IMR-90 (cell line): ENCODE measurements around the gene RNF31. TPM values are rescaled to one million over a fixed set of nuclear protein-coding genes. Genes with fewer than 3 reads are reported as not detected.

Experiments used
- ATAC-seq: fragments of 200-7000 bp; cut with Tn5 transposase; 2 replicates; pipeline ENCODE4 v1.9.1; 2020; ENCODE audit warnings: low read depth, mild to moderate bottlenecking, moderate library complexity
- BruUV-seq: library from RNA; stranded (reverse); fragments of 400-500 nt; replicated peaks from 2 replicates; lab custom pipeline; 2021; lab: Mats Ljungman, UMichigan
- CTCF ChIA-PET: fragments of 300-600 bp; formaldehyde crosslinking; extraction: SDS; loops from one replicate; lab custom pipeline; 2021; ENCODE audit warnings: antibody characterized with exemption; lab: Yijun Ruan, JAX
- POLR2A ChIA-PET: fragments of 300-600 bp; sonication (Branson Sonifier 250); formaldehyde crosslinking; loops from one replicate; lab custom pipeline; 2022; ENCODE audit warnings: antibody characterized with exemption; ENCODE audit not compliant: unreplicated experiment; lab: Charles Lee
- DNase-seq: peaks from one replicate; pipeline ENCODE4 v3.0.0; 2013
- H2AFZ ChIP-seq: replicated peaks from 2 replicates; pipeline ENCODE3; 2013; ENCODE audit warnings: low read length, mild to moderate bottlenecking; ENCODE audit not compliant: poor library complexity
- H2AK5ac ChIP-seq: 2 replicates; pipeline ENCODE4 v1.6.1; 2013; ENCODE audit warnings: low read depth, low read length, inconsistent platforms
- H2AK9ac ChIP-seq: replicated peaks from 2 replicates; pipeline ENCODE3; 2013; ENCODE audit warnings: mild to moderate bottlenecking, low read depth, low read length, moderate library complexity; ENCODE audit not compliant: poor library complexity
- H2BK120ac ChIP-seq: 2 replicates; pipeline ENCODE4 v1.6.1; 2013; ENCODE audit warnings: low read depth, low read length, inconsistent platforms
- H2BK15ac ChIP-seq: 3 replicates; pipeline ENCODE4 v1.6.1; 2013; ENCODE audit warnings: low read depth, low read length, inconsistent platforms
- H2BK20ac ChIP-seq: 2 replicates; pipeline ENCODE4 v1.6.1; 2013; ENCODE audit warnings: low read depth, mild to moderate bottlenecking, inconsistent platforms, low read length, moderate library complexity
- H2BK5ac ChIP-seq: 2 replicates; pipeline ENCODE4 v1.6.1; 2013; ENCODE audit warnings: mild to moderate bottlenecking, low read depth, low read length, inconsistent platforms; ENCODE audit not compliant: poor library complexity, severe bottlenecking
- H3K14ac ChIP-seq: replicated peaks from 2 replicates; pipeline ENCODE4 v1.6.1; 2013; ENCODE audit warnings: low read depth, low read length, inconsistent platforms
- H3K18ac ChIP-seq: 2 replicates; pipeline ENCODE4 v1.6.1; 2013; ENCODE audit warnings: low read depth, low read length, control low read depth
- H3K23ac ChIP-seq: 2 replicates; pipeline ENCODE4 v1.6.1; 2013; ENCODE audit warnings: low read depth, low read length, inconsistent platforms
- H3K27ac ChIP-seq: 2 replicates; pipeline ENCODE4 v1.5.1; 2013; ENCODE audit warnings: mild to moderate bottlenecking, control low read depth, low read length; ENCODE audit not compliant: insufficient read depth
- H3K27me3 ChIP-seq: 2 replicates; pipeline ENCODE4 v1.6.1; 2013; ENCODE audit warnings: low read length; ENCODE audit not compliant: control insufficient read depth, insufficient read depth
- H3K36me3 ChIP-seq: 2 replicates; pipeline ENCODE4 v1.6.1; 2013; ENCODE audit warnings: low read length, mixed read lengths; ENCODE audit not compliant: control insufficient read depth, insufficient read depth
- H3K4ac ChIP-seq: 2 replicates; pipeline ENCODE4 v1.6.1; 2013; ENCODE audit warnings: low read depth, low read length, inconsistent platforms
- H3K4me1 ChIP-seq: 2 replicates; pipeline ENCODE4 v1.6.1; 2013; ENCODE audit warnings: low read length, mixed read lengths; ENCODE audit not compliant: control insufficient read depth, insufficient read depth
- H3K4me2 ChIP-seq: 2 replicates; pipeline ENCODE4 v1.6.1; 2013; ENCODE audit warnings: low read depth, mild to moderate bottlenecking, control low read depth, low read length, moderate library complexity
- H3K4me3 ChIP-seq: 2 replicates; pipeline ENCODE4 v1.5.1; 2013; ENCODE audit warnings: low read depth, mild to moderate bottlenecking, control low read depth, low read length, moderate library complexity; ENCODE audit not compliant: insufficient read depth
- H3K56ac ChIP-seq: 2 replicates; pipeline ENCODE4 v1.6.1; 2013; ENCODE audit warnings: low read length, inconsistent platforms; ENCODE audit not compliant: insufficient read depth; ENCODE audit errors: extremely low read depth
- H3K79me1 ChIP-seq, 2 experiments: 2 replicates each; pipeline ENCODE4 v1.6.1; 2013; ENCODE audit warnings: low read length in 2 of 2, inconsistent platforms in 1 of 2, low read depth in 1 of 2
- H3K9ac ChIP-seq: 2 replicates; pipeline ENCODE4 v1.6.1; 2013; ENCODE audit warnings: low read depth, low read length, control low read depth
- H3K9me1 ChIP-seq: 2 replicates; pipeline ENCODE4 v1.6.1; 2013; ENCODE audit warnings: low read length, inconsistent platforms; ENCODE audit not compliant: insufficient read depth
- H3K9me3 ChIP-seq: 2 replicates; pipeline ENCODE4 v1.6.1; 2013; ENCODE audit warnings: low read length; ENCODE audit not compliant: control insufficient read depth, insufficient read depth
- H4K20me1 ChIP-seq: 2 replicates; pipeline ENCODE4 v1.6.1; 2013; ENCODE audit warnings: low read length, inconsistent platforms; ENCODE audit not compliant: insufficient read depth
- H4K5ac ChIP-seq: 2 replicates; pipeline ENCODE4 v1.6.1; 2013; ENCODE audit warnings: mild to moderate bottlenecking, low read depth, low read length, control low read depth
- H4K8ac ChIP-seq, 2 experiments: 2 replicates each; pipeline ENCODE4 v1.6.1; 2013; ENCODE audit warnings: low read depth in 2 of 2, low read length in 2 of 2, control low read depth in 1 of 2, inconsistent platforms in 1 of 2
- H4K91ac ChIP-seq: 2 replicates; pipeline ENCODE4 v1.6.1; 2013; ENCODE audit warnings: low read depth, low read length, inconsistent platforms; ENCODE audit not compliant: insufficient read depth
- BHLHE40 ChIP-seq: fragments of 150-350 bp; IDR thresholded peaks from 2 replicates; pipeline ENCODE4 v1.6.1; 2016; ENCODE audit warnings: mild to moderate bottlenecking, low read depth, low read length
- CEBPB ChIP-seq: IDR thresholded peaks from 2 replicates; pipeline ENCODE4 v1.6.1; 2012; ENCODE audit warnings: low read depth, low read length, improper control_type of control experiment
- CHD1 ChIP-seq: IDR thresholded peaks from 2 replicates; pipeline ENCODE4 v1.6.1; 2012; ENCODE audit warnings: low read depth, low read length, improper control_type of control experiment
- FOS ChIP-seq: fragments of 150-350 bp; IDR thresholded peaks from 2 replicates; pipeline ENCODE4 v1.6.1; 2016; ENCODE audit warnings: low read depth, low read length
- MAFK ChIP-seq: IDR thresholded peaks from 2 replicates; pipeline ENCODE4 v1.6.1; 2012; ENCODE audit warnings: low read depth, low read length, improper control_type of control experiment
- MAZ ChIP-seq: IDR thresholded peaks from 2 replicates; pipeline ENCODE4 v1.6.1; 2012; ENCODE audit warnings: low read depth, mild to moderate bottlenecking, low read length, improper control_type of control experiment, moderate library complexity, borderline replicate concordance
- MXI1 ChIP-seq: IDR thresholded peaks from 2 replicates; pipeline ENCODE4 v1.6.1; 2012; ENCODE audit warnings: low read depth, mild to moderate bottlenecking, low read length, moderate library complexity, borderline replicate concordance
- NFE2L2 ChIP-seq: fragments of 150-350 bp; IDR thresholded peaks from 2 replicates; pipeline ENCODE4 v1.6.1; 2016; ENCODE audit warnings: low read depth, mild to moderate bottlenecking, low read length
- POLR2A ChIP-seq: IDR thresholded peaks from 2 replicates; pipeline ENCODE4 v1.6.1; 2012; ENCODE audit warnings: mild to moderate bottlenecking, low read depth, low read length
- RAD21 ChIP-seq: IDR thresholded peaks from 2 replicates; pipeline ENCODE4 v1.6.1; 2012; ENCODE audit warnings: low read length, improper control_type of control experiment
- RCOR1 ChIP-seq: IDR thresholded peaks from 2 replicates; pipeline ENCODE4 v1.6.1; 2012; ENCODE audit warnings: mild to moderate bottlenecking, low read length, improper control_type of control experiment; ENCODE audit not compliant: insufficient replicate concordance
- RFX5 ChIP-seq: IDR thresholded peaks from 2 replicates; pipeline ENCODE4 v1.8.0; 2012; ENCODE audit warnings: low read depth, mild to moderate bottlenecking, low read length, moderate library complexity
- SMC3 ChIP-seq: fragments of 150-350 bp; IDR thresholded peaks from 2 replicates; pipeline ENCODE4 v1.6.1; 2016; ENCODE audit warnings: low read depth, mild to moderate bottlenecking, antibody characterized with exemption, low read length, moderate library complexity
- WGBS, 2 experiments: methylation state at CpG; one replicate each; pipeline versions ENCODE4 v1.1.5 to v1.1.7; 2013; ENCODE audit warnings: missing lambda C conversion rate in 2 of 2; ENCODE audit not compliant: insufficient read length in 1 of 2; ENCODE audit errors: extremely low coverage in 2 of 2; 5-methylcytosine and 5-hydroxymethylcytosine counted together
- dilution Hi-C: fragments of 300-500 bp; cut with HindIII; formaldehyde crosslinking; loops from one replicate; pipeline ENCODE4 v1.14.3; 2018; ENCODE audit warnings: low sequenced_read_pairs; ENCODE audit not compliant: unreplicated experiment
- in situ Hi-C: fragments of 300-500 bp; cut with MboI; formaldehyde crosslinking; loops from 3 replicates; pipeline ENCODE4 v1.14.3; 2019; ENCODE audit warnings: low sequenced_read_pairs, inconsistent platforms, mixed read lengths
- intact Hi-C: fragments of 100-400 bp; cut with micrococcal nuclease; formaldehyde crosslinking; loops from 2 replicates; pipeline ENCODE4 v1.10.0; 2022
- polyA plus RNA-seq, 3 experiments: library from polyadenylated mRNA; depleted of rRNA; stranded (reverse); fragments of >200 nt; gene quantifications; 2 replicates each; pipeline ENCODE4 v1.2.3, GENCODE V29; 2012; ENCODE audit warnings: low replicate concordance in 1 of 3
- total RNA-seq: library from RNA; depleted of rRNA; stranded (reverse); fragments of >200 nt; gene quantifications from 2 replicates; pipeline ENCODE4 v1.2.3, GENCODE V29; 2012
- TF ChIP-seq, protein P1 (sequence below): fragments of 150-350 bp; IDR thresholded peaks from 2 replicates; pipeline ENCODE4 v1.6.1; 2016; ENCODE audit warnings: low read depth, mild to moderate bottlenecking, low read length, moderate library complexity, borderline replicate concordance
- TF ChIP-seq, protein P2 (sequence below): fragments of 150-350 bp; IDR thresholded peaks from 2 replicates; pipeline ENCODE4 v1.6.1; 2017; ENCODE audit warnings: mild to moderate bottlenecking, antibody characterized with exemption, low read length, low read depth
- TF ChIP-seq, protein P3 (sequence below): conservative IDR thresholded peaks from 2 replicates; pipeline ENCODE4 v1.5.1; 2012; ENCODE audit warnings: mild to moderate bottlenecking, low read depth, low read length, improper control_type of control experiment

RNF31 gene
- total and polyA plus RNA-seq, 2 of the 4 experiments (the other 2 are of a cell fraction): 31.6 to 37.5 TPM

DNA sequence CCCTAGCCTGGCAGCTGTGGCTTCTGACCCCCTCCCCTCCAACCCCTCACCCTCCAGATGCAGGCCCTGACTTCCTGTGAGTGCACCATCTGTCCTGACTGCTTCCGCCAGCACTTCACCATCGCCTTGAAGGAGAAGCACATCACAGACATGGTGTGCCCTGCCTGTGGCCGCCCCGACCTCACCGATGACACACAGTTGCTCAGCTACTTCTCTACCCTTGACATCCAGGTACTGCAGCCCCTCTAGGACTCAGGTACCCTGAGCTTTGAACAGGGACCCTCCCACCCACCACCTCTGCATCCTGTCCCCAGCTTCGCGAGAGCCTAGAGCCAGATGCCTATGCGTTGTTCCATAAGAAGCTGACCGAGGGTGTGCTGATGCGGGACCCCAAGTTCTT lies 7.8 kb downstream of the RNF31 start:
- no peak overlapping the region for H3K4me3 ChIP-seq
- H2AK9ac ChIP-seq: no peak overlapping the region
- ChIA-PET POLR2A (no interaction called here), CTCF (no interaction called here)
- no peaks in the 10 kb centered on the region for H3K4me1 ChIP-seq
- H3K79me1 ChIP-seq: peaks cover 8 to 18% of the 10 kb centered on the region in 2 experiments
- ATAC-seq (no peak), DNase-seq (no peak)
- intact Hi-C loops: no loop called here
- H2BK120ac ChIP-seq: no peak overlapping the region
- H3K4me2 ChIP-seq: no peak overlapping the region
- in situ Hi-C loops: no loop called here
- H3K23ac ChIP-seq: no peak overlapping the region
- H3K9me1 ChIP-seq: no peaks in the 10 kb centered on the region; the same call in 1 of the 2 replicates
- H3K27ac ChIP-seq: no peak overlapping the region
- no peak overlapping the region for H3K56ac ChIP-seq
- no TSS peak for BruUV-seq
- no peak overlapping the region for H3K18ac ChIP-seq
- no peak overlapping the region for H2BK5ac ChIP-seq
- no peak overlapping the region for H2BK15ac ChIP-seq
- H3K4ac ChIP-seq: no peak overlapping the region
- no peaks in the 10 kb centered on the region; the same call in 1 of the 2 replicates for H4K20me1 ChIP-seq
- TF ChIP-seq, protein P1, sequence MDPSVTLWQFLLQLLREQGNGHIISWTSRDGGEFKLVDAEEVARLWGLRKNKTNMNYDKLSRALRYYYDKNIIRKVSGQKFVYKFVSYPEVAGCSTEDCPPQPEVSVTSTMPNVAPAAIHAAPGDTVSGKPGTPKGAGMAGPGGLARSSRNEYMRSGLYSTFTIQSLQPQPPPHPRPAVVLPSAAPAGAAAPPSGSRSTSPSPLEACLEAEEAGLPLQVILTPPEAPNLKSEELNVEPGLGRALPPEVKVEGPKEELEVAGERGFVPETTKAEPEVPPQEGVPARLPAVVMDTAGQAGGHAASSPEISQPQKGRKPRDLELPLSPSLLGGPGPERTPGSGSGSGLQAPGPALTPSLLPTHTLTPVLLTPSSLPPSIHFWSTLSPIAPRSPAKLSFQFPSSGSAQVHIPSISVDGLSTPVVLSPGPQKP: no peak
- no peak for TF ChIP-seq CHD1
- no peak for TF ChIP-seq MAZ
- no peak for TF ChIP-seq RFX5
- TF ChIP-seq RAD21: no peak
- TF ChIP-seq, protein P2, sequence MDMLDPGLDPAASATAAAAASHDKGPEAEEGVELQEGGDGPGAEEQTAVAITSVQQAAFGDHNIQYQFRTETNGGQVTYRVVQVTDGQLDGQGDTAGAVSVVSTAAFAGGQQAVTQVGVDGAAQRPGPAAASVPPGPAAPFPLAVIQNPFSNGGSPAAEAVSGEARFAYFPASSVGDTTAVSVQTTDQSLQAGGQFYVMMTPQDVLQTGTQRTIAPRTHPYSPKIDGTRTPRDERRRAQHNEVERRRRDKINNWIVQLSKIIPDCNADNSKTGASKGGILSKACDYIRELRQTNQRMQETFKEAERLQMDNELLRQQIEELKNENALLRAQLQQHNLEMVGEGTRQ: no peak
- no peak for TF ChIP-seq MAFK
- no peak for TF ChIP-seq FOS
- no peak for TF ChIP-seq NFE2L2
- no peak for TF ChIP-seq BHLHE40
- TF ChIP-seq SMC3: no peak
- TF ChIP-seq, protein P3, sequence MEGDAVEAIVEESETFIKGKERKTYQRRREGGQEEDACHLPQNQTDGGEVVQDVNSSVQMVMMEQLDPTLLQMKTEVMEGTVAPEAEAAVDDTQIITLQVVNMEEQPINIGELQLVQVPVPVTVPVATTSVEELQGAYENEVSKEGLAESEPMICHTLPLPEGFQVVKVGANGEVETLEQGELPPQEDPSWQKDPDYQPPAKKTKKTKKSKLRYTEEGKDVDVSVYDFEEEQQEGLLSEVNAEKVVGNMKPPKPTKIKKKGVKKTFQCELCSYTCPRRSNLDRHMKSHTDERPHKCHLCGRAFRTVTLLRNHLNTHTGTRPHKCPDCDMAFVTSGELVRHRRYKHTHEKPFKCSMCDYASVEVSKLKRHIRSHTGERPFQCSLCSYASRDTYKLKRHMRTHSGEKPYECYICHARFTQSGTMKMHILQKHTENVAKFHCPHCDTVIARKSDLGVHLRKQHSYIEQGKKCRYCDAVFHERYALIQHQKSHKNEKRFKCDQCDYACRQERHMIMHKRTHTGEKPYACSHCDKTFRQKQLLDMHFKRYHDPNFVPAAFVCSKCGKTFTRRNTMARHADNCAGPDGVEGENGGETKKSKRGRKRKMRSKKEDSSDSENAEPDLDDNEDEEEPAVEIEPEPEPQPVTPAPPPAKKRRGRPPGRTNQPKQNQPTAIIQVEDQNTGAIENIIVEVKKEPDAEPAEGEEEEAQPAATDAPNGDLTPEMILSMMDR: no peak
- TF ChIP-seq CEBPB: no peak
- no peak for TF ChIP-seq RCOR1
- no peak for TF ChIP-seq MXI1
- TF ChIP-seq POLR2A: no peak
- H3K9me3 ChIP-seq: no peaks in the 10 kb centered on the region
- no peak overlapping the region for H4K5ac ChIP-seq
- no peak overlapping the region for H2AK5ac ChIP-seq
- no peak overlapping the region for H4K91ac ChIP-seq
- H3K36me3 ChIP-seq: peaks cover 68% of the 10 kb centered on the region
- no peak overlapping the region for H4K8ac ChIP-seq
- 100% methylated on average over 1 of the region's 10 CpGs; no CpG with 5 or more reads in 1 of the 2 experiments for WGBS, 2 experiments
- H3K9ac ChIP-seq: no peak overlapping the region
- H2AFZ ChIP-seq: no peak overlapping the region
- no peak overlapping the region for H2BK20ac ChIP-seq
- no peak overlapping the region for H3K14ac ChIP-seq
- H3K27me3 ChIP-seq: no peaks in the 10 kb centered on the region
- dilution Hi-C loops: no loop called here
